IMR-90 (cell line): Measurements from ENCODE around the gene HYLS1. TPM values are rescaled to one million over a fixed set of nuclear protein-coding genes. Genes with fewer than 3 reads are reported as not detected.

Experiments used
- ATAC-seq: fragments of 200-7000 bp; cut with Tn5 transposase; 2 replicates; pipeline ENCODE4 v1.9.1; 2020; ENCODE audit warnings: low read depth, mild to moderate bottlenecking, moderate library complexity
- BruUV-seq: library from RNA; stranded (reverse); fragments of 400-500 nt; replicated peaks from 2 replicates; lab custom pipeline; 2021; lab: Mats Ljungman, UMichigan
- CTCF ChIA-PET: fragments of 300-600 bp; formaldehyde crosslinking; extraction: SDS; loops from one replicate; lab custom pipeline; 2021; ENCODE audit warnings: antibody characterized with exemption; lab: Yijun Ruan, JAX
- POLR2A ChIA-PET: fragments of 300-600 bp; sonication (Branson Sonifier 250); formaldehyde crosslinking; loops from one replicate; lab custom pipeline; 2022; ENCODE audit warnings: antibody characterized with exemption; ENCODE audit not compliant: unreplicated experiment; lab: Charles Lee
- DNase-seq: peaks from one replicate; pipeline ENCODE4 v3.0.0; 2013
- H2AFZ ChIP-seq: replicated peaks from 2 replicates; pipeline ENCODE3; 2013; ENCODE audit warnings: low read length, mild to moderate bottlenecking; ENCODE audit not compliant: poor library complexity
- H2AK5ac ChIP-seq: 2 replicates; pipeline ENCODE4 v1.6.1; 2013; ENCODE audit warnings: low read depth, low read length, inconsistent platforms
- H2AK9ac ChIP-seq: replicated peaks from 2 replicates; pipeline ENCODE3; 2013; ENCODE audit warnings: mild to moderate bottlenecking, low read depth, low read length, moderate library complexity; ENCODE audit not compliant: poor library complexity
- H2BK120ac ChIP-seq: 2 replicates; pipeline ENCODE4 v1.6.1; 2013; ENCODE audit warnings: low read depth, low read length, inconsistent platforms
- H2BK15ac ChIP-seq: 3 replicates; pipeline ENCODE4 v1.6.1; 2013; ENCODE audit warnings: low read depth, low read length, inconsistent platforms
- H2BK20ac ChIP-seq: 2 replicates; pipeline ENCODE4 v1.6.1; 2013; ENCODE audit warnings: low read depth, mild to moderate bottlenecking, inconsistent platforms, low read length, moderate library complexity
- H2BK5ac ChIP-seq: 2 replicates; pipeline ENCODE4 v1.6.1; 2013; ENCODE audit warnings: mild to moderate bottlenecking, low read depth, low read length, inconsistent platforms; ENCODE audit not compliant: poor library complexity, severe bottlenecking
- H3K14ac ChIP-seq: replicated peaks from 2 replicates; pipeline ENCODE4 v1.6.1; 2013; ENCODE audit warnings: low read depth, low read length, inconsistent platforms
- H3K18ac ChIP-seq: 2 replicates; pipeline ENCODE4 v1.6.1; 2013; ENCODE audit warnings: low read depth, low read length, control low read depth
- H3K23ac ChIP-seq: 2 replicates; pipeline ENCODE4 v1.6.1; 2013; ENCODE audit warnings: low read depth, low read length, inconsistent platforms
- H3K27ac ChIP-seq: 2 replicates; pipeline ENCODE4 v1.5.1; 2013; ENCODE audit warnings: mild to moderate bottlenecking, control low read depth, low read length; ENCODE audit not compliant: insufficient read depth
- H3K27me3 ChIP-seq: 2 replicates; pipeline ENCODE4 v1.6.1; 2013; ENCODE audit warnings: low read length; ENCODE audit not compliant: control insufficient read depth, insufficient read depth
- H3K36me3 ChIP-seq: 2 replicates; pipeline ENCODE4 v1.6.1; 2013; ENCODE audit warnings: low read length, mixed read lengths; ENCODE audit not compliant: control insufficient read depth, insufficient read depth
- H3K4ac ChIP-seq: 2 replicates; pipeline ENCODE4 v1.6.1; 2013; ENCODE audit warnings: low read depth, low read length, inconsistent platforms
- H3K4me1 ChIP-seq: 2 replicates; pipeline ENCODE4 v1.6.1; 2013; ENCODE audit warnings: low read length, mixed read lengths; ENCODE audit not compliant: control insufficient read depth, insufficient read depth
- H3K4me2 ChIP-seq: 2 replicates; pipeline ENCODE4 v1.6.1; 2013; ENCODE audit warnings: low read depth, mild to moderate bottlenecking, control low read depth, low read length, moderate library complexity
- H3K4me3 ChIP-seq: 2 replicates; pipeline ENCODE4 v1.5.1; 2013; ENCODE audit warnings: low read depth, mild to moderate bottlenecking, control low read depth, low read length, moderate library complexity; ENCODE audit not compliant: insufficient read depth
- H3K56ac ChIP-seq: 2 replicates; pipeline ENCODE4 v1.6.1; 2013; ENCODE audit warnings: low read length, inconsistent platforms; ENCODE audit not compliant: insufficient read depth; ENCODE audit errors: extremely low read depth
- H3K79me1 ChIP-seq, 2 experiments: 2 replicates each; pipeline ENCODE4 v1.6.1; 2013; ENCODE audit warnings: low read length in 2 of 2, inconsistent platforms in 1 of 2, low read depth in 1 of 2
- H3K9ac ChIP-seq: 2 replicates; pipeline ENCODE4 v1.6.1; 2013; ENCODE audit warnings: low read depth, low read length, control low read depth
- H3K9me1 ChIP-seq: 2 replicates; pipeline ENCODE4 v1.6.1; 2013; ENCODE audit warnings: low read length, inconsistent platforms; ENCODE audit not compliant: insufficient read depth
- H3K9me3 ChIP-seq: 2 replicates; pipeline ENCODE4 v1.6.1; 2013; ENCODE audit warnings: low read length; ENCODE audit not compliant: control insufficient read depth, insufficient read depth
- H4K20me1 ChIP-seq: 2 replicates; pipeline ENCODE4 v1.6.1; 2013; ENCODE audit warnings: low read length, inconsistent platforms; ENCODE audit not compliant: insufficient read depth
- H4K5ac ChIP-seq: 2 replicates; pipeline ENCODE4 v1.6.1; 2013; ENCODE audit warnings: mild to moderate bottlenecking, low read depth, low read length, control low read depth
- H4K8ac ChIP-seq, 2 experiments: 2 replicates each; pipeline ENCODE4 v1.6.1; 2013; ENCODE audit warnings: low read depth in 2 of 2, low read length in 2 of 2, control low read depth in 1 of 2, inconsistent platforms in 1 of 2
- H4K91ac ChIP-seq: 2 replicates; pipeline ENCODE4 v1.6.1; 2013; ENCODE audit warnings: low read depth, low read length, inconsistent platforms; ENCODE audit not compliant: insufficient read depth
- CEBPB ChIP-seq: IDR thresholded peaks from 2 replicates; pipeline ENCODE4 v1.6.1; 2012; ENCODE audit warnings: low read depth, low read length, improper control_type of control experiment
- WGBS, 2 experiments: methylation state at CpG; one replicate each; pipeline versions ENCODE4 v1.1.5 to v1.1.7; 2013; ENCODE audit warnings: missing lambda C conversion rate in 2 of 2; ENCODE audit not compliant: insufficient read length in 1 of 2; ENCODE audit errors: extremely low coverage in 2 of 2; 5-methylcytosine and 5-hydroxymethylcytosine counted together
- dilution Hi-C: fragments of 300-500 bp; cut with HindIII; formaldehyde crosslinking; loops from one replicate; pipeline ENCODE4 v1.14.3; 2018; ENCODE audit warnings: low sequenced_read_pairs; ENCODE audit not compliant: unreplicated experiment
- in situ Hi-C: fragments of 300-500 bp; cut with MboI; formaldehyde crosslinking; loops from 3 replicates; pipeline ENCODE4 v1.14.3; 2019; ENCODE audit warnings: low sequenced_read_pairs, inconsistent platforms, mixed read lengths
- intact Hi-C: fragments of 100-400 bp; cut with micrococcal nuclease; formaldehyde crosslinking; loops from 2 replicates; pipeline ENCODE4 v1.10.0; 2022
- polyA plus RNA-seq, 3 experiments: library from polyadenylated mRNA; depleted of rRNA; stranded (reverse); fragments of >200 nt; gene quantifications; 2 replicates each; pipeline ENCODE4 v1.2.3, GENCODE V29; 2012; ENCODE audit warnings: low replicate concordance in 1 of 3
- total RNA-seq: library from RNA; depleted of rRNA; stranded (reverse); fragments of >200 nt; gene quantifications from 2 replicates; pipeline ENCODE4 v1.2.3, GENCODE V29; 2012

Gene HYLS1
- total and polyA plus RNA-seq, 2 of the 4 experiments (the other 2 are of a cell fraction) = 5.1 to 8.1 TPM

GRCh38 chr11:125945797-125946520, 58.5 kb downstream of the HYLS1 start, which contains the start of gene VSIG10L2:
Gene VSIG10L2, plus strand, starts transcription at chr11:125946044. Its CDS starts 12 bp downstream, at chr11:125946056.
- POLR2A ChIA-PET = no interaction called here
- Histone ChIP-seq H3K36me3 (no peaks in the 10 kb centered on the region), H3K9me3 (no peaks in the 10 kb centered on the region), H2BK15ac (no peak within 1 kb of the TSS), H3K27me3 (peaks cover 20% of the 10 kb centered on the region; the same call in 1 of the 2 replicates), H3K18ac (no peak within 1 kb of the TSS), H3K9me1 (no peaks in the 10 kb centered on the region), H2AK9ac (no peak within 1 kb of the TSS), H3K56ac (no peak within 1 kb of the TSS), H4K5ac (no peak within 1 kb of the TSS), H4K20me1 (no peaks in the 10 kb centered on the region), H3K4me1 (no peaks in the 10 kb centered on the region), H2AK5ac (no peak within 1 kb of the TSS), H2BK5ac (no peak within 1 kb of the TSS), H2BK20ac (no peak within 1 kb of the TSS), H3K4me3 (no peak within 1 kb of the TSS), H3K4ac (no peak within 1 kb of the TSS), H3K14ac (no peak within 1 kb of the TSS), H3K27ac (no peak within 1 kb of the TSS), H3K79me1 (no peaks in the 10 kb centered on the region), H3K23ac (no peak within 1 kb of the TSS), H2BK120ac (no peak within 1 kb of the TSS), H3K9ac (no peak within 1 kb of the TSS), H4K91ac (no peak within 1 kb of the TSS), H4K8ac (no peak within 1 kb of the TSS), H2AFZ (no peak within 1 kb of the TSS), H3K4me2 (no peak within 1 kb of the TSS)
- BruUV-seq = no TSS peak
- WGBS, 2 experiments = 92% methylated on average over 2 of the region's 8 CpGs; no CpG with 5 or more reads in 1 of the 2 experiments
- ATAC-seq = no peak
- in situ Hi-C loops = no loop called here
- CTCF ChIA-PET = no interaction called here
- no peak for DNase-seq
- intact Hi-C loops = no loop called here
- no peak for TF ChIP-seq CEBPB
- dilution Hi-C loops = no loop called here
